Astrocyte (in vitro differentiated cells and primary cell): Measurements from ENCODE around the gene LELP1.

ENCODE experiments used
- CTCF ChIP-seq: IDR thresholded peaks from 2 replicates; pipeline ENCODE4 v1.5.1; 2011; ENCODE audit warnings: low read depth, mild to moderate bottlenecking, inconsistent platforms, low read length, moderate library complexity; ENCODE audit not compliant: insufficient read depth
- EZH2 ChIP-seq: IDR thresholded peaks from 2 replicates; pipeline ENCODE4 v1.6.1; 2012; ENCODE audit warnings: mild to moderate bottlenecking, low read length, inconsistent platforms; ENCODE audit not compliant: insufficient read depth

GRCh38 chr1:153233448-153233847 lies 30.2 kb downstream of the LELP1 start:
- TF ChIP-seq CTCF: no peak
- no peak for TF ChIP-seq EZH2
